Smooth muscle cell (in vitro differentiated cells): ENCODE measurements around the gene AHRR. TPM values are rescaled to one million over a fixed set of nuclear protein-coding genes. Genes with fewer than 3 reads are reported as not detected.

ENCODE experiments used
- DNase-seq: peaks from one replicate; lab custom pipeline; 2025; ENCODE audit not compliant: unreplicated experiment; lab: John Stamatoyannopoulos, UW
- H2AFZ ChIP-seq: fragments of 200-600 bp; sonication (generic); 2 replicates; pipeline ENCODE4 v1.6.0; 2016; ENCODE audit warnings: antibody characterized with exemption, low read depth, mild to moderate bottlenecking
- H3F3A ChIP-seq: fragments of 200-600 bp; sonication (generic); 2 replicates; pipeline ENCODE4 v1.6.0; 2017; ENCODE audit warnings: antibody characterized with exemption, low read depth
- H3K27ac ChIP-seq: fragments of 200-600 bp; sonication (generic); 2 replicates; pipeline ENCODE4 v1.5.1; 2016; ENCODE audit warnings: low read depth, mild to moderate bottlenecking
- H3K27me3 ChIP-seq: fragments of 200-600 bp; sonication (generic); 2 replicates; pipeline ENCODE4 v1.6.1; 2016; ENCODE audit warnings: low read depth, mild to moderate bottlenecking
- H3K36me3 ChIP-seq: fragments of 200-600 bp; sonication (generic); 2 replicates; pipeline ENCODE4 v1.5.1; 2016; ENCODE audit warnings: low read depth
- H3K4me1 ChIP-seq: fragments of 200-600 bp; sonication (generic); 2 replicates; pipeline ENCODE4 v1.5.1; 2016; ENCODE audit warnings: low read depth
- H3K4me2 ChIP-seq: fragments of 200-600 bp; sonication (generic); 2 replicates; pipeline ENCODE4 v1.6.0; 2016; ENCODE audit warnings: mild to moderate bottlenecking
- H3K4me3 ChIP-seq: fragments of 200-600 bp; sonication (generic); 2 replicates; pipeline ENCODE4 v1.5.1; 2016; ENCODE audit warnings: mild to moderate bottlenecking
- H3K79me2 ChIP-seq: fragments of 200-600 bp; sonication (generic); 2 replicates; pipeline ENCODE4 v1.6.0; 2016; ENCODE audit warnings: low read depth, mild to moderate bottlenecking
- H3K9ac ChIP-seq: fragments of 200-600 bp; sonication (generic); 2 replicates; pipeline ENCODE4 v1.6.0; 2016; ENCODE audit warnings: low read depth
- H3K9me3 ChIP-seq: fragments of 200-600 bp; sonication (generic); replicated peaks from 2 replicates; pipeline ENCODE4 v1.5.1; 2016; ENCODE audit warnings: low read depth
- H4K20me1 ChIP-seq: fragments of 200-600 bp; sonication (generic); 2 replicates; pipeline ENCODE4 v1.6.0; 2016; ENCODE audit warnings: low read depth
- whole genome bisulfite sequencing: methylation state at CpG from one replicate; pipeline ENCODE4 v1.1.7; 2016; ENCODE audit warnings: low lambda C conversion rate; 5-methylcytosine and 5-hydroxymethylcytosine counted together
- polyA plus RNA-seq: library from polyadenylated mRNA; unstranded; fragments of >200 nt; fragmentation: Nextera tagmentation; extraction: Ambion mirVana; gene quantifications from 2 replicates; pipeline ENCODE4 v1.2.1, GENCODE V29; 2016
- total RNA-seq: library from RNA; depleted of rRNA; stranded (reverse); fragments of >200 nt; gene quantifications from 2 replicates; pipeline ENCODE4 v1.2.3, GENCODE V29; 2014
- TF ChIP-seq, protein P1 (sequence below): fragments of 200-600 bp; sonication (generic); IDR thresholded peaks from 2 replicates; pipeline ENCODE4 v1.5.1; 2017; ENCODE audit warnings: borderline replicate concordance, mild to moderate bottlenecking, antibody characterized with exemption; ENCODE audit not compliant: insufficient read depth, poor library complexity, severe bottlenecking

AHRR gene
- total and polyA plus RNA-seq, 2 experiments from 2014 or later: 14.4 to 18.2 TPM

DNA sequence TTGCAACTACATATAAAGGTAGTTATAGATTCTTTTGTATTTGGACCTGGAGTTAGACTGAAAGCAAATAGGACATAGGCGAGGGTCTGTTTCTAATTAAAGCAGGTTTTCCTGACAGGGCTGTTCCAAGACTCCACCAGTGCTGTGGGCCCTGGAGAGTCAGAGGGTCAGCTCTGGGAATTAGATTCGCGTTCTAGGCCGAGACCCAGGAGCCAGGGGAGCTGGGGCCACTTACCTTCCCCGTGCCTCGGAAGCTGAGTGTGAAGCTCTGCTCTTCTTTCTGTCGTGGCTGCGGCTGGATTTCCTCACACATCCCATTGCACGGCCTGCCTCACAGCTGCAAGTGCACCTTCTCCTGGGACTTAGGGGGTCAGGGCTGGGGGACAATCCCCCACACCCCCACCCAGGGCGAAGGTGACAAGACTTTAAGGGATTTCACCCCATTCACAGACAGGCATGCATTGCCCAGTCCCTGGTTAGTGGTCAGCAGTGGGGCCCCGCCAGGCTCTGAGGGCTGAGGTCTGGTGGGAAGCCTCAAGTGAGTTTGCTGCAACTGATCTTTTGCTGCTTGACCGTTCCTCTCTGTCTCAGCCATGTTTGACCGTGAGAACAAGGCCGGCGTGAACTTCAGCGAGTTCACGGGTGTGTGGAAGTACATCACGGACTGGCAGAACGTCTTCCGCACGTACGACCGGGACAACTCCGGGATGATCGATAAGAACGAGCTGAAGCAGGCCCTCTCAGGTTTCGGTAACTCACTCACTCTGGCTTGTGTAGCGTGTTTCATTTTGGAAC is 15.3 kb upstream of the AHRR start:
- WGBS: 97% methylated on average over 28 of the region's 28 CpGs
- Histone ChIP-seq H3K9ac (no peak overlapping the region), H3K36me3 (no peaks in the 10 kb centered on the region), H2AFZ (no peak overlapping the region), H3K27ac (no peak overlapping the region), H4K20me1 (peaks cover 91% of the 10 kb centered on the region), H3K4me3 (no peak overlapping the region), H3K9me3 (no peaks in the 10 kb centered on the region), H3K4me2 (no peak overlapping the region), H3K27me3 (no peaks in the 10 kb centered on the region), H3K4me1 (no peaks in the 10 kb centered on the region), H3K79me2 (peaks cover 4% of the 10 kb centered on the region), H3F3A (no peaks in the 10 kb centered on the region)
- DNase-seq: no peak
- TF ChIP-seq, protein P1, sequence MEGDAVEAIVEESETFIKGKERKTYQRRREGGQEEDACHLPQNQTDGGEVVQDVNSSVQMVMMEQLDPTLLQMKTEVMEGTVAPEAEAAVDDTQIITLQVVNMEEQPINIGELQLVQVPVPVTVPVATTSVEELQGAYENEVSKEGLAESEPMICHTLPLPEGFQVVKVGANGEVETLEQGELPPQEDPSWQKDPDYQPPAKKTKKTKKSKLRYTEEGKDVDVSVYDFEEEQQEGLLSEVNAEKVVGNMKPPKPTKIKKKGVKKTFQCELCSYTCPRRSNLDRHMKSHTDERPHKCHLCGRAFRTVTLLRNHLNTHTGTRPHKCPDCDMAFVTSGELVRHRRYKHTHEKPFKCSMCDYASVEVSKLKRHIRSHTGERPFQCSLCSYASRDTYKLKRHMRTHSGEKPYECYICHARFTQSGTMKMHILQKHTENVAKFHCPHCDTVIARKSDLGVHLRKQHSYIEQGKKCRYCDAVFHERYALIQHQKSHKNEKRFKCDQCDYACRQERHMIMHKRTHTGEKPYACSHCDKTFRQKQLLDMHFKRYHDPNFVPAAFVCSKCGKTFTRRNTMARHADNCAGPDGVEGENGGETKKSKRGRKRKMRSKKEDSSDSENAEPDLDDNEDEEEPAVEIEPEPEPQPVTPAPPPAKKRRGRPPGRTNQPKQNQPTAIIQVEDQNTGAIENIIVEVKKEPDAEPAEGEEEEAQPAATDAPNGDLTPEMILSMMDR: no peak

DNA sequence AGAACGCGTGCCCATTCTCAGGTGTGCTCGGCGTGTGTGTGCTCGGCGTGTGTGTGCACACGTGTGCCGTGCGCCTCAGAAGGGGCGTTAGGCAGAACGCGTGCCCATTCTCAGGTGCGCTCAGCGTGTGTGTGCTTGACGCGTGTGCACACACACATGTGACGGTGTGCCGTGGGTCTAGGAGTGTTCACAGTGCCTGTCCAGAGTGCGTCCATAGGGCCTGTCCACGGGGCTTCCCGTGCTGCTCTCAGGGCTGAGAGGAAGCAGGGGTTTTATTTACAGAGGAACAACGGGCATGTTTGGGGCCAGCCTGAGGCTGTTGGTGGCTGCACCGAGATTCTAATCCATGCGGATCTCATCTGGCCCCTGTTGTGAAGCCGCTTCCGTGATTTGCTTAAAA is 14.2 kb upstream of the AHRR start:
- Histone ChIP-seq H3K79me2 (no peaks in the 10 kb centered on the region), H2AFZ (no peak overlapping the region), H3K4me1 (no peaks in the 10 kb centered on the region), H3F3A (no peaks in the 10 kb centered on the region), H4K20me1 (peaks cover 91% of the 10 kb centered on the region), H3K9me3 (no peaks in the 10 kb centered on the region), H3K36me3 (no peaks in the 10 kb centered on the region), H3K4me3 (no peak overlapping the region), H3K27ac (no peak overlapping the region), H3K4me2 (no peak overlapping the region), H3K9ac (no peak overlapping the region), H3K27me3 (no peaks in the 10 kb centered on the region)
- DNase-seq: no peak
- 97% methylated on average over 26 of the region's 26 CpGs for WGBS
- TF ChIP-seq, protein P1: no peak

DNA sequence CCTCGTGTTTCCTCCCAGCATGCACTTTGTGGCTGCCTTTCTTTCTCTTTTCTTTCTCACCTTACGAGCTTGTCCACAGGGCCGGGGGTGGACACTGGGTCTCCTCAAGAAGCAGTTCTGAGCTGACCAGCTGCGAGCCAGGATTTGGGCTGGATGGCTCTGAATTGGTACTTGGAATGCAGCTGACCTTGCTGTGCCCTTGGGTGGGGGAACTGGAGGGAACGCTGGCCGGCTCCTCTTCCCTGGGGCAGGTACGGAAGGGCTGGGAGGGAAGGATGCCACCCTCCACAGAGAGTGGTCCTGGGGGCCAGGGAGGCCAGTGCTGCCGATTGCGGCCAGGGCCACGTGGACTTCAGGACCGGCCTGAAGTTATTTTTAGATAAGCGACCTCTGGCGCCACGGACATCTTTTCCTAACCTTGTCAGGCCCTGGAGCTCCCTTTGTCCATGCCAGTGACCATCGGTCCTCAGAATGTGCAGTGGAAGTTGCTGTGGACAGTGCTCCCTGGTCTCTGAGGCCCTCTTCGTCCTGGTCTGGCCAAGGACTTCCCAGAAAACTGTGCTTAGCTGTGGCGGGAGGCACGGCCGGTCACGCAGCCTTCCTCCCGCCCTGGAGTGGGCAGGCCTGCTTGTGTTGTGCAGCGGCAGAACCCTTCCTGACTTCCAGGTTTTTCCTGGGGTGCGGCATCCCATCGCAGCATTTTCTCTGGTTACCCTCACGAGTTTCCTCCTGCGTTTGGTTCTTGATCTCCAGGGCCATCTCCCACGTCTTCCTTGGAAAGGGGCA is 13.5 kb upstream of the AHRR start:
- peaks cover 91% of the 10 kb centered on the region for H4K20me1 ChIP-seq
- no peaks in the 10 kb centered on the region for H3K4me1 ChIP-seq
- no peaks in the 10 kb centered on the region for H3K27me3 ChIP-seq
- no peak overlapping the region for H2AFZ ChIP-seq
- H3K9ac ChIP-seq: no peak overlapping the region
- WGBS: 95% methylated on average over 27 of the region's 27 CpGs
- H3F3A ChIP-seq: no peaks in the 10 kb centered on the region
- TF ChIP-seq, protein P1: no peak
- no peak overlapping the region for H3K4me3 ChIP-seq
- H3K4me2 ChIP-seq: no peak overlapping the region
- H3K27ac ChIP-seq: no peak overlapping the region
- no peak for DNase-seq
- no peaks in the 10 kb centered on the region for H3K9me3 ChIP-seq
- no peaks in the 10 kb centered on the region for H3K79me2 ChIP-seq
- H3K36me3 ChIP-seq: no peaks in the 10 kb centered on the region
